Fibroblast of pulmonary artery (primary cell): ENCODE measurements around the gene RPL3.

Experiments
- DNase-seq: peaks from one replicate; pipeline ENCODE4 v3.0.0-alpha.2; 2010; ENCODE audit warnings: low read depth
- H3K4me3 ChIP-seq: replicated peaks from 2 replicates; pipeline ENCODE4 v1.5.1; 2011; ENCODE audit warnings: low read depth, mild to moderate bottlenecking, control low read depth, low read length, moderate library complexity
- TF ChIP-seq, protein P1 (sequence below): IDR thresholded peaks from 2 replicates; pipeline ENCODE4 v1.5.1; 2011; ENCODE audit warnings: mild to moderate bottlenecking, control low read depth, low read length, inconsistent platforms; ENCODE audit errors: missing control alignments

Gene RPL3

DNA sequence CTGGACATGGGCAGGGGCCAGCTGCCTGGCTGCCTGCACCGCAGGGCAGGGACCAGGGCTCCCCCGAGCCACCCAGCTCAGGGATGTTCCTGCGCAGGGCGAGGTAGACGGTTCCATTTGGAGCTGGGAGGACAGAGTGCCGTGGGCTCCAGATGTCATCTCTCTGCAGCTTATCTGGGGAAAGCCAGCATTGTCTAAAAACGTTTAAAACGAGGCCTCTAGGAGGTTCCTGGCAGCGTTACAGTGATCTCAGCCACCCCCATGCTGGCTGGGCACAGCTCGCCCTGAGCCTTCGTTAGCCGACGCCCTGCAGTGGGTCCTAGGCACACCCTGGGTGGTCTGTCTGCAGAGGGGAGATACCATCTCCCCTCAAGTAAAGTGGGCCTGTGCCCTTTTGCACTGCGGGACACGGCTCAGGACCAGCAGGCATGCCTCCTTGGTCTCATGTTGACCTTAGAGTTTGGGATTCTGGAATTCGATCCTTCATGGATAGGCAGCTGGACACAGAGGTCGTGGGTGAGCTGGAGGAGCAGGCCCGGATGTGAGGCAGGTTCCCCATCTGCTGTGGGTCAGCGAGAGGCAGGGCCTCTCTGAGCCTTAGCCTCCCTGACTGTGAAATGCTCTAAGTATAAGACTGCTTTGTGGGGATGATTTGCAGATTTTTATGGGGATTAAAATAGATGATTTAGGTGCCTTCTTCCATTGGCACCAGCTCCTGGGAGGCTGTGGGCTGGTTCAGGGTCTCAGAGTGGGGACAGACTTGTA lies 44.5 kb upstream of the RPL3 start:
- H3K4me3 ChIP-seq = no peak overlapping the region
- TF ChIP-seq, protein P1, sequence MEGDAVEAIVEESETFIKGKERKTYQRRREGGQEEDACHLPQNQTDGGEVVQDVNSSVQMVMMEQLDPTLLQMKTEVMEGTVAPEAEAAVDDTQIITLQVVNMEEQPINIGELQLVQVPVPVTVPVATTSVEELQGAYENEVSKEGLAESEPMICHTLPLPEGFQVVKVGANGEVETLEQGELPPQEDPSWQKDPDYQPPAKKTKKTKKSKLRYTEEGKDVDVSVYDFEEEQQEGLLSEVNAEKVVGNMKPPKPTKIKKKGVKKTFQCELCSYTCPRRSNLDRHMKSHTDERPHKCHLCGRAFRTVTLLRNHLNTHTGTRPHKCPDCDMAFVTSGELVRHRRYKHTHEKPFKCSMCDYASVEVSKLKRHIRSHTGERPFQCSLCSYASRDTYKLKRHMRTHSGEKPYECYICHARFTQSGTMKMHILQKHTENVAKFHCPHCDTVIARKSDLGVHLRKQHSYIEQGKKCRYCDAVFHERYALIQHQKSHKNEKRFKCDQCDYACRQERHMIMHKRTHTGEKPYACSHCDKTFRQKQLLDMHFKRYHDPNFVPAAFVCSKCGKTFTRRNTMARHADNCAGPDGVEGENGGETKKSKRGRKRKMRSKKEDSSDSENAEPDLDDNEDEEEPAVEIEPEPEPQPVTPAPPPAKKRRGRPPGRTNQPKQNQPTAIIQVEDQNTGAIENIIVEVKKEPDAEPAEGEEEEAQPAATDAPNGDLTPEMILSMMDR = no peak
- DNase-seq = no peak

GRCh38 chr22:39362932-39363331 lies 43.5 kb upstream of the RPL3 start:
- no peak overlapping the region for H3K4me3 ChIP-seq

DNA sequence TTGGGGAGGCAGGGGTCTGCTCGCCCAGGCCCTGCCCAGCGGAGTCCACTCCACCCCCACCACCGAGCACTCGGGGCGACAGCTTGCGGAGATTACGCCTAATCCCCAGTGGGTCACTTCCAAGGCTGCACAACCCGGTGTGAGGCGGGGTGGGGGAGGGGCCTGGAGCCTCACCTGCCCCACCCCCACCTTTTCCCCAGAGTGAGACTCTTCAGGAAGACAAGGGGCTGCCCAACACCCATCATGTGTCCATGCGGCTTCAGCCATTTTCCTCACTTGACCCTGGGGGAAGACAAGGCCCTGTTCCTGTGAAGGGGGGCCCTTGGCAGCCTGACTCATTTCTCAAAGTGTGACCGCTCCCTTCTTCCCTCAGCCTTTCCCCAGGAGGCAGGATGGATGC lies 42.8 kb upstream of the RPL3 start:
- TF ChIP-seq, protein P1 = no peak
- H3K4me3 ChIP-seq = no peak overlapping the region
- no peak for DNase-seq

More at GRCh38 chr22:39362932-39363331, 43.5 kb upstream of the RPL3 start:
- DNase-seq = no peak
- TF ChIP-seq, protein P1 = no peak

GRCh38 chr22:39361496-39361895 lies 42.1 kb upstream of the RPL3 start:
- H3K4me3 ChIP-seq = no peak overlapping the region
- no peak for DNase-seq
- TF ChIP-seq, protein P1 = no peak

GRCh38 chr22:39360674-39361413 lies 41.4 kb upstream of the RPL3 start:
- TF ChIP-seq, protein P1 = no peak
- no peak overlapping the region for H3K4me3 ChIP-seq
- no peak for DNase-seq

- H3K4me3 ChIP-seq = no peak overlapping the region
- TF ChIP-seq, protein P1 = no peak
- DNase-seq = no peak
These were observed 40.8 kb upstream of the RPL3 start for GRCh38 chr22:39360242-39360641.
